NCI-H2081 treated with DMSO at 0.1 percent for 48 hours (cell line): ENCODE results near the gene CYB5A.

ENCODE experiments used
- DNase-seq: peaks from one replicate; lab custom pipeline; 2025; lab: John Stamatoyannopoulos, UW

The CYB5A gene

DNA sequence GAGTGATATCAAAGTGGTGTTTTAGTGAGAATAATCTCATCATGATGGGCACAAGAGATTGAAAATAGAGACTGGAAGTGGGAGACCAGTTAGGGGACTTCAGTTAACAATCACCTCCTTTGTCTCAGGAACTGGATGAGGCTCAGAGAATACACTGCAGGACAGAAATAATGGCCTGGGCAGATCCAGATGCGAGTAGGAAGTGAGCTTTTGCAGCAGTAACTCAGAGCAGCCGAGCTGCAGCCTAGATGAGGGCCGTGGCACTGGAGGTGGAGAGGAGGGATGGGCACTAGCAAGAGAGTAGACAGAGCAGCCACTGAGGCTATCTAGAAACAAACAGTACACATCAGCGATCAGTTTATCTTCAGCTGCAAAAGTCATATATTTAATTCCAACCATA, 48.6 kb downstream of the CYB5A start:
- DNase-seq, result no peak

DNA sequence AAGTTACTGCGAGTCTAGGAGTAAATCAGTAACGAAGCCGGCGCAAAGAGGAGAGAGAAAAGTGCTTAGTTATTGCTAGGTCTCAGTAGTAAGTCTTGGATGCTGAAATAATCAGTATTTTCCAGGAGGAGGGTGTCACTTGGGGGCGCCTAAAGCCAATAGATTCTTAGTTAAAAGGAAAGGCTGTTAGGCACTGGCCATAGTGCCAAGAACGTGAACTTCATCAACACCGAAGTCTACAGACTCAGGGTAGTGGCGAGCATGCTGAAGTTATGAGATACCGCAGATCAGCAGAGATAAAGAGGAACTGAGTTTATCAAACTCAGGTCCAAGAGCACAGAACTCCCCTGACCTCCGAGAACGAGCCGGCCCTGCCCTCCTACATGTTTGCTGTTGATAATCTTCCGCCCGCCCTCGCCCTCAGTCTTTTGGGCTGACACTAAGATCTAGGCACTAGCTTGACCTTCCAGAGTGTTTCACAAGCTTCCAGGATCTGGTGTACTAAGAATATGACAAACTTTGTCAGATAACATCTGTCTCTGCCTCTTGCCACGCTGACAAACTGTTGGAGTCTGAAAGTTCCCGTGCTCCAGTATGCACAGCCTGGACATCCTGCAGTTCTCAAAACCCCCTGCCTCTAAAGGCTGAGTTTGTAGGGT, 49.2 kb downstream of the CYB5A start:
- DNase-seq, result no peak

DNA sequence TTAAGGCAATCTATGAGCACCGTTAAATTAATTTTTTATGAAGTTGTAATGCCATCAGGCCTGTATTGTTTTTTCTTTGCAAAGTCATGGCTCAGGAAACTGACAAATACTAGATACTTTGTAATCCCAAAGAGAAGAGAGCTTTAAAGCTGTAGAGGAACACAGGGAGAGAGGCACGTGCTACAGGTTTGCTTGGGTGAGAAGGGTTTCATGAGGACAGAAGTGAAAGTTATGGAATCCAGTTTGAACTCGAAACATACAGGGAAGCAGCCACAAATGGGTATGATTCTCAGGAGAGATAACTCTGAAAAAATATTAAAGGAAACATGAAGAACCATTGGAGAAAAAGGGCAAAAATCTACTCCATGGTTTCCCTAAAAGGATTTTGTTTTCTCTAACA, 49.8 kb downstream of the CYB5A start:
- DNase-seq, result no peak

DNA sequence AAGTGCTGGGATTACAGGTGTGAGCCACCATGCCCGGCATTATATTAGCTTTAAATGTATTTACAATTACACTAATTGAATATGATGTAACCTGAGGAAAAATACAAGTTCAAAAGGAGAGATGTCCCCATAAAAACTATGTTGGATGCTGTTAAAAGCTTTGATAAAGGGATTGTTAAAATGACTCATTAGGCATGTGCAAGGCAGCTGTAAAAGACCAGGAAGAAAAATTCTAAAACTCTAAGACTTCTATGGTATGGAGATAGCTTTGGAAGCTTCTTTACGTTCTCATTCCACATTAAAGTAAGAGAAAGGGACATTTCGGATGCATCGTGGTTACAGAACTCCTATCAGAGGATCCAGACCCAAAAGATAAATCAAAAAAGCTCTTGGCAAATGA, 50.3 kb downstream of the CYB5A start:
- no peak for DNase-seq

DNA sequence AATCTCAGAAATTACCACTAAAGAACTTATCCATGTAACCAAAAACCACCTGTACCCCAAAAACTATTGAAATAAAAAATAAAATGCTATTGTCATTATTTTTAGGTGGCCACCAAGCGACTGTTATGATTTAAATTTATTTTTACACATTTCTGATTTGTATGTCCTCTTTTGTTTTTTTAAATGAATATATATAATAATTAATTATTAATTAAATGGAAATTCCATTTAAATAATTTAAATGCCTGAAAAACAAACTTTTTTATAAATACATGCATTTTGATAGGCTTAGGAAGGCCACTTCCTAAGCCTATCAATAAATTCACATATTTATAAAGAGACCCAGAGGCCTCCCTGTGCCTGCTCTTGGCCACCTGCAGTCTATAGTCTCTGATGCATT, 52.2 kb downstream of the CYB5A start:
- no peak for DNase-seq

DNA sequence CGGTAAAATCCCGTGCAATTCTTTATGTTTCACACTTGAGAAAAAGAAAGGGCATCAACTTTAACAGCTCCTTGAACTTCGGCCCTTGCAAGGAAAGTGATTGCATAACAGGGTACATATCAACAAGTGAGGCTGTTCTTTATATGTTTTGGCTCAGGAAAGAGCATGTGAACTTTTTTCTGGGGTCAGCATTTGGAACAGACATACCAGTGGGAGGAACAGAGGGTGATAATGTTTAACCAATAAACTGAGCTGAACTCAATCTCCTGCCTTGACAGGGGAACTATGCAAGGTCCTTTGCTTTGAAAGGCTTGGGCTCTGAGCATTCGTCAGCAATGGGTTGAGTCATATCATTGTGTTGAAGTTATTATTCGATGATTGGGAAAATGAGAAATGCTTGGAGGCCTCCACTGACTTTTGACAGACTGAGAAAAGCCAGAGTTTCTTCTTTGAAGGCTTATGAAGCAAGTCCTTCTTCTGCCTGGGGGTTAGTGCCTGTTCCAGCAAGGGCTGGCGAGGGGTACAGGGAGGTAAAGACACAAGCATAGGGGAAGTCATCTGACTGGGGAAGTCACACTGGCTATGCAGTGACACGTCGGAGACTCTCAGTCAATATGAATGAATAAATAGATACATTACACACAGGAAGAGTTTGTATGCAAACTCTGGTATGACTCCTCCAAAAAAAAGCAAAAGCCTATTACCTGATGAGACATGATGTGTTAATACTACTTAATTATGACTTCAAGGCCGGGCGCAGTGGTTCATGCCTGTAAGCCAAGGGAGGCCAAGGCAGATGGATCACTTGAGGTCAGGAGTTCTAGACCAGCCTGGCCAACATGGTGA, 57.2 kb downstream of the CYB5A start:
- no peak for DNase-seq

DNA sequence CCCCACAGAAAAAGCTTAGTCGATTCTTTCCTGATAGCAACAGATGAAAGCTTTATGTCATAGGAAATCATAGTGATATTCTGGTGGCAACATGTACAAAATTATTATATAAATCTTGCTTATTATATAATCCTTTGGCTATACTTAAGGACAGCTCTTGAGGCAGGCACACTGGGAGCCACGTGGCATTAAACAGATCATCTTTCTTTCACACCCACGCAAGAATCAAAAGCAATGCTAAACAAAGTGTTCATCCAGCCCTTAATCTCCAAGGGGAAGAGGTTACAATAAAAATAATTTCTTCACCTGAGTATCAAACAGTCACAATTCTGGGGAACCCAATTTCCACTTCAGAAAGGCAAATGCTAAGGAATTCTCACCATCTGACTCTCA, 57.8 kb downstream of the CYB5A start:
- DNase-seq, result no peak

DNA sequence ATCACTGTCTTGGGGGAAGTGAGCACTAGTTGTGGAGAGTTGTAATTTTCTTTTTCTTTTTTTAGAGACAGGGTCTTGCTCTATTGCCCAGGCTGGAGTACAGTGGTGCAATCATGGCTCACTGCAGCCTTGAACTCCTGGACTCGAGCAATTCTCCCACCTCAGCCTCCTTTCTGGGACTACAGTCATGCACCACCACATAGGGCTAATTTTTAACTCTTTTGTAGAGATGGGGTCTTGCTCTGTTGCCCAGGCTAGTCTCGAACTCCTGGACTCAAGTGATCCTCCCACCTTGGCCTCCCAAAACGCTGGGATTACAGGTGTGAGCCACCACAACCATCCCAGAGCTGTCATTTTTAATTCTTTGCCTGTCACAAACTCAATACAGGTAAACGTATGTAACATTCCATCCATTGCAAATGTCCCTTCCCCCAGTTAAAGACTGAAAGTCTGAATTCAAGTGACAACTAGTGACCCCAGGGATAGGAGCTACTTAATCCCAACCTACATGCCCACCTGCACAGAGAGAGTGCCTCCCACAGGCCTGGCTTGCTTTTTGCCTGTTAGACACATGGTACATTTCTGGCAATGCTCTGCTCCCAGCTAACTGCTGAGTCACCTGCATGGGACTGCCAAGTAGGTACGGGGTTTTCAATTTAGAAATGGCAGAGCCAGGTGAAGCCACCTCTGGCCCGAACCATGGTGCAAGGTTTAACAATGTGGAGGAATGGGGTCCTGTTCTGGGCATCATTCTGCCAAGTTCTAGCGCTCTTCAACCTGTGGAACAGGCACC, 60.6 kb downstream of the CYB5A start:
- DNase-seq, result no peak

DNA sequence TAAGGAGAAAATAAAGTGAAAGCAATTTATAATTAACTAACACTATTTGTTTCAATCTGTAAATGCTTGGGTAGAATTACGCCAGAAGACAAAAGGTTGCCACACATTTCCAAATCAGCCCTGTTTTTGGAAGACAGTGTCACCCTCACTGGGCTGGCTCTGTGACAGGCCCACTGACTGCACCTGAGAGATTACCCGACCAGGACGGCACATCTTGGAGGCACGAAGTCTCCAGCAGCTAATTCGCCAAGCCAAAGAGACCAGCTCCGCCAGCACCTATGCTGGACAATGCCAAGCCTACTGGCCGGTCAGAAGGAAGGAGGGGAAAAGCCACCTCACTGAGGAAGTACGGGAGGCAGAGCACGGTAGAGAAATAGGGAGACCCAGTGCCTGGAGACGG, 61.9 kb downstream of the CYB5A start:
- DNase-seq, result no peak

DNA sequence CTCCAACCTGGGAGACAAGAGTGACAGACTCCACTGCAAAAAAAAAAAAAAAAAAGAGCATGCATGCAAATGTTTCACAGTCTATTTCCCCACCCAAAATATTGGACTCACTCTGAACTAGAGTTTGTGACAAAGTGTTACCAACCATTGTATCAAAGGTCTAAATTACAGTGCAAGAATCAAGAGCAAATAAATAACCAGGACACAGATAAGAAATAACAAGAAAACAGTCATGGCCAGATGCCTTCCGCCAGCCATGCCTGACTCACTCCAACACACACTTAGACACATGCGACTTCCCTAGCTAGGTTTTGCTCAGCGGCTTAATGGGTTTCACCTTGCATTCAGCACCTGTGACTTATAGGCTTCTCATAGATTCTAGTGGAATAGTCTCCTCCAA, 62.8 kb downstream of the CYB5A start:
- no peak for DNase-seq

DNA sequence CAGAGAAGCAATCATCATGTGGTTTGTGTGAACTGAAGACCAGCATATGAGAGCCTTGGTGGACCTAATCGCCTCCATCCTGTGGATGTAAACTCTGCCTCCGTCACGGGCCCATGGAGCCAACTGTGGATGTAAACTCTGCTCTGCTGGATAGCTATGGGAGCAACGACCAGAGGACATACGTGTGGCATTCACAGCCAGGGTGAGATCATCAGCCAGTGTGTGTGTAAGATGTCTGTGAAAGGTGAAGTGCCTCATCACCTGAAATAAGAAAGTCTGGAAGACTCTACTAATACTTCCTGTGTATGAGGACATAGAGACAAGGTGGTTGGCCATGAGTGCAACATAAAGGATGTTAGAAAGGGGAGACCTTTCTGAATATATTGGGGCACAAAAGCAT, 63.5 kb downstream of the CYB5A start:
- DNase-seq, result no peak

DNA sequence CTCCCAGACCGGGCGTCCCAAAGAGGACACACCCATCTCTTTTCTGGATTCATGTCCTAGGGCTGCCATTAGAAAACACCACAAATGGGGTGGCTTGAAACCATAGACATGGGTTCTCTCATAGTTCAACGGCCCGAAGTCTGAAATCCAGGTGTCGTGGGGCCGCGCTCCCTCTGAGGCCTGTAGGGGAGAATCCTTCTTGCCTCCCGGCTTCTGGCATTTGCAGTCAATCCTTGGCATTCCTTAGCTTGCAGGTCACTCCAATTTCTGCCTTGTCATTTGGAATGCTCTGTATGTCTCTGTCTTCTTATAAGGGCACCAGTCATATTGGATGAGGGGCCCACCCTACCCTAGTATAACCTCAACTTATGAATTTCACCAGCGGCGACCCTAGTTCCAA, 65.1 kb downstream of the CYB5A start:
- no peak for DNase-seq

DNA sequence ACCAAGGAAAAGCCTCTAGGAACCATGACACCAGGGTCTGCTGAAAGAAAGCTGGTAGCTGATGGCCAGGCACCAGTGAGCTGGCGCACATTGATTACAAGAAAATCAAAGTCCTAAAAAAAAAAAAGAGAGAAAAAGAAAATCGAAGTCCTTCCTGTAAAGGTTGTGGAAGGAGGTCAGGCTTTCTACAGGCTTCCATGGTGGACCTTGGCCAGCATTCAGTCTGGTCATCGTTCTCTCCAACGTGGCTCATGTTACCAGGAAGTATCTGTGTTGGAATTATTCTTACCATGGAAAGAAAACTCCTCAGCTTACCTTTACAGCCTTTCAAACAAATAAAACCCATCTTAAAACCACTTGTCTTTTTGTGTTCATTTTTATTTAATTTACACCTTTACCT, 65.6 kb downstream of the CYB5A start:
- DNase-seq, result no peak

DNA sequence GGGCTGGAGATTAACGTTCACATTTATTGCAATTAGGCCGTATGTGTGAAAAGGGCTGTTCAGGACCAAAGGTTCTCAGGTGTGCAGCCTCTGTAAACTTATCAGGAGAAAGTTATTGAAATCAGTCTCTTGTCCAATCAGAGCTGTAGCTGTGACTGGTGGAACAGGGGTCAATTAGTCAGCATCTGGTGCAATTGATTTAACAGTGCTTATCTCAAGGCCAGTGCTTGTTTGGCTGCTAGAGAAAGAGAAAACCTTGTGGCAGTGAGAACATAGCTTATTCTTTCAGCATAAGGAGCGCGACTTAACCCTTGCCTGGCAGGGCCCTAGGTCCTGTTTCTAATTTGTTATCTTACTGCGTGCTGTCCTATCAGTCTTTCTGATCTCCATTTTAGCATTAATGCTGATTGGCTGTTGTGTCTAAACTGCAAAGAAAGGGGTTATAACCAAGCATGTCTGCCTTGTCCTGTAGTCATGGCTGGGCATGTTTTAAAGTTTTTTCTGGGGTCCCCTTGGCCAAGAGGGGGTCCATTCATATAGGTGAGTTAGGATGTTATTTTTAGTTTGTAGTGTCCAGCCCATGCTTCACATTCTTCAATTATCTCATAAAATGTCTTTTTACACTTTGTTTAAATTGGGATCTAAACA, 66.4 kb downstream of the CYB5A start:
- DNase-seq, result no peak

DNA sequence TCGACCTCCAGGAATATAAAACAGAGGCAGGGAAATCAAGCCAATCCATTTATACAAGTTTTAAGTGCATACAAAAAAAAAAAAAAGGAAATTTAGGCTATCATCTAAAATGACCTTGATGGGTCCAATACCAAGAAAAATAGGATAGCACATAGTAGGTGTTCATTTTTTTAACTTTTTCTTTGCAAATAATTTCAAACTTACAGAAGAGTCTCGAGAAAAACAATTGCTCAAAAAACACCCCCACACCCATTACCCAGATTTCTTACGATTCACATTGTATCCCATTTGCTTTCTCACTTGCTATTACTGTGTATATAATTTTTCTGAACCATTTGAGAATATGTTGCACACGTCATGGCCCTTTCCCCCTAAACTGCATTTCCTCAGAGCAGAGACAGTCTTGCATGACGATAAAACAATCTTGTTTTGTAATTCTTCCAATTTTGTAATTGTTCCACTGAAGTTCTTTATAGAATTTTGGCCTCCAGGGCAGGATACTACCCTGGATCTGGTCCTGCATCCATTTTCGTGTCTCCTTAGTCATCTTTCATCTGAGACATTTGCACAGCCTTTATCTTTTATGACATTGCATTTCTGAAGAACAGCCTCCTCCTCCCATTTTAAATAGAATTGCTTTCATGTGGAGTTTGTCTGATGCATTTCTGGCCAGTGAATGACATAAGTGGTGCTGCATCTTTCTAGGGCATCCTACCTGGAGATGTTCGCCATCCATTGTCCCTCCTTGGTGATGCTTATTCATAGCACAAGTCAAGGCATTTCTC, 68.9 kb downstream of the CYB5A start:
- no peak for DNase-seq

DNA sequence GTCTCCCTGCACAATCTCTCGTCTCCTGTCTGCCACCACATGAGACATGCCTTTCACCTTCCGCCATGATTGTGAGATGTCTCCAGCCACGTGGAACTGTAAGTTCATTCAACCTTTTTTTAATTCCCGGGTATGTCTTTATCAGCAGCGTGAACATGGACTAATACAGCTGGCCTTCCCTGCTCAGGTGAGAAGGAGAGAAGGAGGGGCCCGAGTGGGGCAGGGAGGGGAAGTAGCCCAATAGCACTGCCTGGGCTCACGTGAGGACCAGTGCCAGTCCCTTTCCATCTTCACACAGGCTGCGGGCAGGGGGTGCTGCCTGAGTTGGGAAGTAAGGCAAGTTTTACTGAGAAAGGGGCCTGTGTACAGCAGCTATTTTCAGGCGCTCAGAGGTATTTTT, 70.7 kb downstream of the CYB5A start:
- no peak for DNase-seq

DNA sequence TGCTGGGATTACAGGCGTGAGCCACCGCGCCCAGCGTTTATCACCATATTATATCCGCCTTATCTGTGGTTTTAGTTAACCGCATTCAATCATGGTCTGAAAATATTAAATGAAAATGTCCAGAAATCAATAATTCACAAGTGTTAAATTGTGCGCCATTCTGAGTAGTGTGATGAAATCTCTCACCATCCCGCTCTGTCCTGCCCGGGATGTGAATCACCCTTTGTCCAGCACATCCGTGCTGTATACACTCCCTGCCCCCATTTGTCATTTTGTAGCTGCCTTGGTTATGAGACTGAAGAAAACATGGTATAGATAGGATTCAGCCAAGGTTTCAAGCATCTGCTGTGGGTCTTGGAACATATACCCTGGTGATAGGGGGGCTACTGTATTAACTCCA, 72.7 kb downstream of the CYB5A start:
- DNase-seq, result no peak

DNA sequence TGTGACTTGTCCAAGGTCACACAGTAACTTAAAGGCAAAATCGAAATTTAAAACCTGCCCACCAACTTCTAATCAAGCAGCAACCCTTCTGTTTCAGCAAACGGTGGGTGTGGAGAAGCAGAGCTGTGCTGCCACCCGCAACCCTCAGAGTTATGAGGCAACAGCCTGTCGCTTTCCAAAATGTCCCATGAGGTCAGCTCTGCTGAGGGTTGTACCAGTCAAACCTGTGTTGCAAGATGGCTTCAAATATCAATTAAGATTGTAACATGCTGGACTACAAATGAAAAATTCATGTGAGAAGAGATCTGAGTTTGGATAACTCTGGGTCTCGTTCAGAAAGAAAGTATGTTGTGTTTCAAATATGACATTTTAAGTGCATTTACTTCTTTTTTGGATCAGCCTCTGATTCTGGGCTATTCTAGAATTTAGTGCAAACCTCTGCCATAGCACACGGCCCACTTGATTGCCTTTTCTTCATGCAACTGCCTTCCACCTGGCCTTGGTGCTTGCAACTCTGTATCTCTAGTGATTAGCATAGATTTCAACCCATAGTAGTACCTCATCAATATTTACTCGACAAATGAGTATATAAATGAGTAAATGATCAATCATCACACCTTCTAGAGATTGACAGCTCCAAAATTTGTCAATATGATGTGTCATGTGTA, 74.2 kb downstream of the CYB5A start:
- no peak for DNase-seq

DNA sequence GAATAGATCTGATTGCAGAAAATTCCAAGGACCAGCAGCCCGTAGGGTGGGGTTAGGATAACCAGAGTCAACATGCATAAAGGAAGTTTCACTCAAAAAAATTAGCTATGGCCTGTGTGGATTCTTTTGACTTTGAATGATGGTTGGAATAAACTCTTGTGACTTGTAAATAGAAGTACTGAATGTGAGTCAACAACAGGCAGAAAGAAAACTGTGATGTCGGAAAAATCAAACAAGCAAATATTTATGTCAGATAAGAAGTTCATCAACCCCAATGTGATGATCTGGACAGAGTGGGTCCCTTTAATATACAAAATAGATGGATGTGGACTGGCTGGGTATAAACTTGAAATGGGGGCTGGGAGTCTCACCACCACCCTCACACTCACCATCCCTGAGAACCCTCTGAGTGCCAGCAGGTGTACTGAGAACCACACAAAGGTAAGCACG, 75.1 kb downstream of the CYB5A start:
- no peak for DNase-seq

DNA sequence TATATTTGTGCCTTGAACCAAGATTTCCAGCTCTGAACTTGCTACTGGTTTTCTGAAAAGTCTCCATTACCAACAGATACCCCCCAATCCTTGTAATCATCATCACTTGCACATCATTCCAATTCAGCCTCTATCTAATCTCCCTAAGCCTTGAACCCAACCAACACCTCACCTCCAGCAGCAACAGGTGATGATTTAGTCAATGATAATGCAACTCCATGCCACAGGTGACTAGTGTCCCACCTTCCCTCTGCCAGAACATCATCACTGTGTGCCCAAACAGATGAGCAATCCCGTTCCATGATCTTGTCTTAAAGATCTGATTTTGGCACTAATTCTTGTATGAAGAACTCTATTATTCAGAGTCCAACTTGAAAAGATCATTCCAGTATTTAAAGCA, 75.9 kb downstream of the CYB5A start:
- no peak for DNase-seq

DNA sequence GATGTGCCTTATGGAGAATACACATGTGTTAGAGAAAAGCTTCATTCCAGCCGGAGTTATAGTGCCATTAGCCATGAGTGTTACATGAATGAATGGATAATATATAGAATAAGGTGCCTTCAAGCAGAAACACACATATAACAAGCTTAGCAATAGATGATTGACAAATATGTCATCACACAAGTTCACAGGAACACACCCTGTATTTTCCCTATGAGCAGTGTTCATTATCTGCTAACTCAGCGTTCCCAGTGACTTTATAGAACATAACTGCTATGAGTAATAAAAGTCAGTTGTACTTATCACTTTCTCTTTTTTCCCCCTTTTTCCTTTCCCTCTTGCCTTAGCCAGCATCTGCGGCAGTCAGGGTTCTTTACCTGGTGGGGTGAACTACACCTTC, 78.3 kb downstream of the CYB5A start:
- no peak for DNase-seq
